ENCODE measurements around the gene GPR17.

The GPR17 gene

GRCh38 chr2:127614731-127615130 is 31.2 kb upstream of the GPR17 start:
- DNase-seq (ENCODE audit: low read depth), result no peak

GRCh38 chr2:127615511-127616166 is 30.3 kb upstream of the GPR17 start:
- DNase-seq (ENCODE audit: low read depth), result no peak

DNA sequence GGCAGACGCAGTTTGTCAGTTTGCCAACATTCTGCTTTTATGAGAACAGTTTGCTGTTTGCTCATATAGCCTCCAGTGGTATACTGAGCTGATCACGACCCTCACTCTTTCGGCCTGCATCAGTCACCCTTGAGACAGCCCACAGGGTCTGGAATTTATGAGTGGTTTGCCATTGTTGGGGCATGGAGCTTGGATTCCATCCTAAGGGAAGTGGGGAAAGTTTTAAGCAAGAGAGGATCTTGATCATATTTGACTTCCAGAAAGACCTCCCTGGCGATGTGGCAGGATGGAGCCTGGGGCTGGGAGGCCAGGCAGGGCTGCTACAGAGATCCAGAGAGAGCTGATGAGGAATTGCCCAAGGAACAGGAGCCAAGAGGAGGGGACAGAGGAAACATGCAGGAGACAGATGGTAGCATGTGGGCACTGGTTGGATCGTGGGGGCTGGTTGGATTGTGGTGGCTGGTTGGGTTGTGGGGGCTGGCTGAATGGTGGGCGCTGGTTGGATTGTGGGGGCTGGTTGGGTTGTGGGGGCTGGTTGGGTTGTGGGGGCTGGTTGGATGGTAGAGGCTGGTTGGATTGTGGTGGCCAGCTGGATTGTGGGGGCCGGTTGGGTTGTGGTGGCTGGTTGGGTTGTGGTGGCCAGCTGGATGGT is 27.3 kb upstream of the GPR17 start:
- DNase-seq (ENCODE audit: low read depth), result no peak

- DNase-seq (ENCODE audit: low read depth), result no peak
Measured at GRCh38 chr2:127619203-127619590, 26.8 kb upstream of the GPR17 start.

DNA sequence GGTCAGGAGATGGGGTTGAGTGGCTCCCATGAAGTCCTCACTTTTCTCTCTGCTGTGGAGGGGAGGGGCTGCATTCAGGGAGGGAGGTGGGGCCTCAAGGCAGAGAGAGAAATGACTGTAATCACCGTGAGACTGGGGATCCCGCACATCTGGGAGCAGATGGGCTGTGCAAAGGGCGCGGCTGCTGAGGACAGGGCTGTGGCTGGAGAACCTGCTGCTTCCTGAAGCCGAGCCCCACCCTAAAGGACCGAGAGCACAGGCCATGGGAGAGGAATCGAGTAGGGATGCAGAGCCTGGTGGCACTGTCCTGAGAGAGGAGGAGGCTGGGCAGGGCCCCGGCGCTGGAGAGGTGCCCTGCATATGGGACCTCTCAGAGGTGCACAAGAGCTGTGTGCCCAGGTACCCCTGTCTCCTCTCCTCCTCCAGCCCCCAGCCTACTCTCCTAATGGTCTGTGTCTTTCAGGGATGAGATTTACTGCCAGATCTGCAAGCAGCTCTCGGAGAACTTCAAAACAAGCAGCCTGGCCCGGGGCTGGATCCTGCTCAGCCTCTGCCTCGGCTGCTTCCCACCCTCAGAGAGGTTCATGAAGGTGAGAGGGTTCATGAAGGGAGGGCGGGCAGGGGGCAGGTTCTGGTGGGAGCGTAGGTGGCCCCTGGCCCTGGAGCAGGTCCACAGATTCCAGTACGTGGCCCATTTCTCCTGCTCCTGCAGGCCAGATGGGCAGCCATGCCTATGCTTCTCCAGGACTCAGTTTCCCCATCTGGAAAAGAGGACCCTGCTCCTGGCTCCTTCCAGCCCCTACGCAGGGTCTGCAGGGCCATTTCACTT is 25.9 kb upstream of the GPR17 start:
- no peak for DNase-seq (ENCODE audit: low read depth)

DNA sequence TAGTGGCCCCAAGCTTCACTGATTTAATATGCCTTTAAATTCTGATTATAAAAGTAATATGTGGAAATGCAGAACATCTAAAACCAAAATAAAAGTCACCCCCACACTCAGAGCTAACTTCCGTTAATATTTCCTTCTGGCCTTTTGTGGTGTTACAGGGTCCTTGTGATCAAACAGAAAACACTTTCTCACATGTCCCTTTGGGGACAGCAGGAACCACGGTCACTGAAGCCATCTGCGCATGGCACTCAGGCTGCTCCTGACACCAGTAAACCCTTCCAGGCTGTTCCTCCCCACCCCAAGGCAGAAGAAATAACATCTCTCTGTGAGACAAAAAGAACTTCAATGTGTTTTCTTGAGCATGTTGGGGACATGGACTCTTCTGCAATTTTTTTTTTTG is 25.1 kb upstream of the GPR17 start:
- DNase-seq (ENCODE audit: low read depth), result no peak

DNA sequence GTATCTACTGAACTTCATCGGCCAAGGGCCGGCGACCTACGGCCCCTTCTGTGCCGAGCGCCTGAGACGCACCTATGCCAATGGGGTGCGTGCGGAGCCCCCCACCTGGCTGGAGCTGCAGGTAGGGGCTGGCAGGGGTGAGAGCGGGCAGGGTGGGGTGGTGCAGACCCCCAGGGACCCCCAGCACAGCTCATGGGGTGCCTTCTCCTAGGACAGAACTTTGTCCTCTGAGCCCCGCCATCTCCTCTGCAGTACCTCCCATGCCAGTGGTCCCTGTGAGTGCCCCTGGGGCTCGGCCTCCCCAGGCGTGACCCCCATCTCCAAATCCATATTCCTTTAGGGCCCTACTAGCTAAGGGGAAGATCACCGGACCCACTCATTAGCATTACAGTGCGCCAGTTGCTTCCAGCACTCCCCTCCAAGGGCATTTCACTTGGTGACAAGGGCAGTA is 23.9 kb upstream of the GPR17 start:
- DNase-seq (ENCODE audit: low read depth), result no peak

GRCh38 chr2:127622561-127623387 is 23.2 kb upstream of the GPR17 start:
- no peak for DNase-seq (ENCODE audit: low read depth)

GRCh38 chr2:127623388-127624319 is 22.3 kb upstream of the GPR17 start:
- no peak for DNase-seq (ENCODE audit: low read depth)

DNA sequence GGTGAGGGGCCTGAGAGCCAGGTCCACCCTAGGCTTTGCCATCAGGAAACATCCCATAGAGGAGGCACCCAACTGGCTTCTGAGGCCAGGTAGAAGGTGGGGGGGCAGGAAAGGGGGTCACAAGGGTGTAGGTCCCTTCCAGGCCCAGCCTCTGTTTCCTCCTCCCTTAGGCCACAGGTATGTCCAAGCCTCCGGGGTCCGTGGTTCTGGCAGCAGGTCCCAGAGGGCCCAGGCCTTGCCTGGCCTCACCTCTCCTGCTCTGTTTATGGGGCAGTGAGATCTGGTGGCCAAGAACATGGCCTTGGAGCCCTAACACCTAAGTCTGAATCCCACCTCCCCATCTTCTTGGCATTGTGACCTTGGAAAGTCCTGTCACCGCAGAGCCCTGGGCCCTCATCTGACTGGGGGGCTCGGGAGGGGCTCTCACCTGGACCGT is 21.6 kb upstream of the GPR17 start:
- DNase-seq (ENCODE audit: low read depth), result no peak

DNA sequence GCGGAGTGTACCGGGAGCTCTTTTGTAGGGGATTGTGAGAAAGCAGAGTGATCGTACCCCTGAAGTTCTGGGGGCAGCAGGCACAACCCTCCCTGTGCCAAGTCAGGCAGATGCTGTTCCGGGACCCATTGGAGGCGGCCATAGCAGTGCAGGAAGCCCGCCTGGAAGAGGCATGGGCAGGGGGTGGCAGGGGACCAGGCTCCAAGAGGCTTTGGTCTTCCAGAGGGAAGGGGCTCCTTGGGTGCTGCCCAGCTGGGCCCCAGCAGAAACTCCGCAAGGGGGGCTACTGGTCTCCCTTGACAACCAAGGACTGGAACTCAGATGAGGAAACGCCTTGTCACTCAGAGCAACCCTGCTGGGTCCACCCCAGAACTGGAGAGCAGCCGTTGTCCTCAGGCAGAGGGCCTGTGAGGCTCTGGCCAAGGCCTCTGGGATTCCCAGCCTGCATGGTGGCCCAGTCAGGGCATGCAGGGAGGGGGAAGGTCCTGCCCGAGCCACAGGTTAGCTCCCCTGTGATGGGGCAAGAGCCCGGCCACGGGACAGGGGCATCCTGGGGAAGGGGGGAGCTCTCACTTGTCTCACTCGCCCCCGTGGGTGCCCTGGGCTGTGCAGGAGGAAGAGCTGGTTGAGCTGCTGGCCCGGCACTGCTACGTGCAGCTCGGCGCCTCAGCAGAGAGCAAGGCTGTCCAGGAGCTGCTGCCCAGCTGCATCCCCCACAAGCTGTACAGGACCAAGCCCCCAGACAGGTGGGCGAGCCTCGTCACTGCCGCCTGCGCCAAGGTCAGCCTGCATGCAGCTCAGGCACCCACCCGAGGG is 21.0 kb upstream of the GPR17 start:
- no peak for DNase-seq (ENCODE audit: low read depth)

GRCh38 chr2:127625572-127625951 is 20.4 kb upstream of the GPR17 start:
- no peak for DNase-seq (ENCODE audit: low read depth)

- DNase-seq (ENCODE audit: low read depth), result no peak
Measured at GRCh38 chr2:127626175-127626574, 19.8 kb upstream of the GPR17 start.

- DNase-seq (ENCODE audit: low read depth), result no peak
Measured at GRCh38 chr2:127626917-127627739, 18.8 kb upstream of the GPR17 start.

- no peak for DNase-seq (ENCODE audit: low read depth)
Measured at GRCh38 chr2:127627740-127628571, 18.0 kb upstream of the GPR17 start.

DNA sequence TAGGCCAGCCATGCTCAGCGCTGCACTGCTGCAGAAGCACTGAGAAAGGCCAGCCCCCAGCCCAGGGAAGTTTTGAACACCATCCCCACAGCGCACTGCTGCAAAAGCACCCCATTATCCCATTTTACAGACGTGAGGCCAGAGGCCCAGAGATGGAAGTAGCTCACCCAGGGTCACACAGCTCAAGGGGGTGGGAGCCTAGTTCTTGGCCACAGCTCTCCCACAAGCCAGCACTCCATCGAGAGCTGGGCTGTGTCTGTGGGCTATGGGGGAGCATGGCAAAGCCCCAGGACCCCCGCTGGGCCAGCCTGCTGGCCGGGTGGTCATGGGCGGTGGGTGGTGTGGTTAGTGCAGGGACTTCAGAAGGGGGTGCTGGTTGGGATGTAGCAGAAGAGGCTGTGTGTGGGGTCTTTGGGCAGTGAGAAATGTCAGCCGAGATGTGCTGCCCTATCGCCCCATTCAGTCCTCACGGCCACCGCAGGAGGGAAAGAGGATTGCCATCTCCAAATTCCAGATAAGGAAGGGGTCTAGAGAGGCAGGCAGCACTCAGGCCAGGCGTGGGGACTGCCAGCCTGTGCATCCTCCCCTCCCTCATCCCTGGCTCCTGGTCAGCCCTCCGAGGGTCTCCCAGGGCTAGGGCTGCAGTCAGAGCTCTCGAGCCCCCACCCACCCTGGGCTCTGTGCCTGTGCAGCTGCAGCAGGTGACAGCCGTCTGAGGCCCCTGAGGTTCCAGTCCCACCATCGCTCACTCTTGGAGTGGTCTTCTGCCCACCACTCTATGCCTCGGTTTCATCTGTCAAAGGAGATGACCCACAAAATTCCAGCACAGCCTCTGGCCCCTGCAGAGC is 17.0 kb upstream of the GPR17 start:
- DNase-seq (ENCODE audit: low read depth), result no peak

GRCh38 chr2:127629637-127630036 is 16.3 kb upstream of the GPR17 start:
- DNase-seq (ENCODE audit: low read depth), result no peak

Measured in HS-5 (cell line).